Psoas muscle (tissue), 8 donors: ENCODE results near the gene CISTR. TPM values are rescaled to one million over a fixed set of nuclear protein-coding genes. Genes with fewer than 3 reads are reported as not detected.

Experiments used
- ATAC-seq, 4 donors: fragments of 200-7000 bp; cut with Tn5 transposase; one replicate each; pipeline ENCODE4 v1.9.1; 2020; ENCODE audit warnings: moderate library complexity in 3 of 4, mild to moderate bottlenecking in 2 of 4
- DNase-seq, 2 donors: peaks; one replicate each; pipeline ENCODE4 v3.0.0-alpha.2; 2020
- H3K27ac ChIP-seq: fragments of 200-600 bp; one replicate; pipeline ENCODE4 v1.8.0; 2022
- H3K27me3 ChIP-seq, 3 donors: fragments of 200-600 bp in 1 of 3; one replicate each; pipeline versions ENCODE4 v1.6.1 to v1.8.0; 2013 to 2022; ENCODE audit warnings: low read length in 2 of 3, mild to moderate bottlenecking in 2 of 3, moderate library complexity in 1 of 3; ENCODE audit not compliant: insufficient read depth in 3 of 3
- H3K36me3 ChIP-seq, 2 donors: fragments of 200-600 bp in 1 of 2; one replicate each; pipeline versions ENCODE4 v1.6.1 to v1.8.0; 2013 to 2022; ENCODE audit warnings: low read depth in 1 of 2, mild to moderate bottlenecking in 1 of 2, moderate library complexity in 1 of 2; ENCODE audit not compliant: insufficient read depth in 1 of 2
- H3K4me1 ChIP-seq: fragments of 200-600 bp; one replicate; pipeline ENCODE4 v1.8.0; 2022
- H3K4me3 ChIP-seq: fragments of 200-600 bp; one replicate; pipeline ENCODE4 v1.8.0; 2022; ENCODE audit warnings: mild to moderate bottlenecking
- H3K9me3 ChIP-seq: fragments of 200-600 bp; one replicate; pipeline ENCODE4 v1.8.0; 2022
- CTCF ChIP-seq: fragments of 200-600 bp; IDR thresholded peaks from one replicate; pipeline ENCODE4 v1.8.0; 2022; ENCODE audit warnings: antibody characterized with exemption
- WGBS, 3 donors: extraction: QIAGEN DNeasy Blood & Tissue Kit; methylation state at CpG; one replicate each; pipeline versions ENCODE4 v1.1.6 to v1.1.7; 2013; 5-methylcytosine and 5-hydroxymethylcytosine counted together
- intact Hi-C, 2 donors: fragments of 100-400 bp; cut with DNase I; formaldehyde crosslinking; loops; one replicate each; pipeline versions ENCODE4 v1.11.0 to v1.14.2; 2022
- polyA plus RNA-seq, 3 donors: library from polyadenylated mRNA; stranded (reverse); fragments of 200-250 nt; gene quantifications; one replicate each; pipeline ENCODE4 v1.2.3, GENCODE V29; 2013
- total RNA-seq, 4 donors: library from RNA; stranded (reverse); fragmentation: NEBNext Ultra II Directional in 2 of 4; extraction: Animal tissue kit (Norgen Biotek cat#: 25700) in 2 of 4; gene quantifications; one replicate each; pipeline versions ENCODE4 v1.2.1 to v1.2.4, GENCODE V29; 2021 to 2023
- donor health status: healthy with polysubstance abuse.
- donor health status: DM: no; HTN: no; CAD: no; lungs with moderate emphysema.
- donor health status: Bipolar disorder and iron deficiency.
- donor health status: healthy.
- donor health status: DM: yes; HTN: yes; CAD: no.
- donor health status: DM: no; HTN: no; CAD: no.
- donor health status: DM: no; HTN: no; CAD: no.
- donor health status: DM: yes; HTN: yes; CAD: no.

Gene CISTR
- total and polyA plus RNA-seq, 7 donors: not detected

GRCh38 chr12:53733051-53733806 lies 18.6 kb downstream of the CISTR start:
- ATAC-seq (no peak), DNase-seq (no peak)
- H3K9me3 ChIP-seq: no peaks in the 10 kb centered on the region
- no peaks in the 10 kb centered on the region for H3K27me3 ChIP-seq
- no peak overlapping the region for H3K27ac ChIP-seq
- no peak overlapping the region for H3K4me3 ChIP-seq
- no peaks in the 10 kb centered on the region for H3K36me3 ChIP-seq
- 70 to 86% (median 79%) methylated on average over 2 of the region's 2 CpGs for WGBS, 3 donors
- peaks cover 7% of the 10 kb centered on the region for H3K4me1 ChIP-seq
- intact Hi-C loops: no loop called here
- TF ChIP-seq CTCF: no peak

- Histone ChIP-seq H3K27me3 (no peaks in the 10 kb centered on the region), H3K4me3 (no peak overlapping the region), H3K27ac (no peak overlapping the region), H3K36me3 (peaks cover 0 to 8% of the 10 kb centered on the region in 2 donors), H3K4me1 (peaks cover 14% of the 10 kb centered on the region), H3K9me3 (no peaks in the 10 kb centered on the region)
- intact Hi-C loops: no loop called here
- ATAC-seq (no peak), DNase-seq (no peak)
- TF ChIP-seq CTCF: no peak
These were observed 22.1 kb downstream of the CISTR start for GRCh38 chr12:53729644-53730043.

DNA sequence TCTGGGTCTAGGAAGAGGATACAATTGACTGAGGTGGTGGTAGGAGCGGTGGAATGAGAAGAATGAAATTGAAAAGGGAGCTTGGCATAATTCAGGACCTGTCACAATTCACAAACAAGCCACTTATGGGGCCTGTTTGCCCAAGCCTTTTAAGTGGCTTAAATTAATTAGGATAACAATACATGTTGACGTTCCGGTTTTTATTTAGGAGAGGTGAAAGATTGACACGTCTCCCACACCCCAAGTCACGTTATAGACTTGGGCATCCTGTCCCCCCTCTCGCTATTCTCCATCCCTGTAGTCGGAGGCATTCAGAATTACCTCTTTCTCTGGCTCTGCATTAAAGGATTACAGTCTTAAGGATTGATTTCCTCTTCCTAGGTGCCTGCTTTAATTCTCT lies 23.6 kb downstream of the CISTR start:
- 59 to 64% (median 64%) methylated on average over 7 of the region's 7 CpGs for WGBS, 3 donors
- Histone ChIP-seq H3K4me3 (peak overlapping the region; percentile 90), H3K36me3 (peaks cover 8 to 22% of the 10 kb centered on the region in 2 donors), H3K27me3 (no peaks in the 10 kb centered on the region), H3K27ac (peak overlapping the region; percentile 75), H3K4me1 (peaks cover 14% of the 10 kb centered on the region), H3K9me3 (no peaks in the 10 kb centered on the region)
- ATAC-seq: no peak
- DNase-seq: no peak
- intact Hi-C loops: no loop called here
- no peak for TF ChIP-seq CTCF

GRCh38 chr12:53727310-53728041 lies 24.3 kb downstream of the CISTR start, which contains the start of gene CALCOCO1:
Gene CALCOCO1, minus strand, starts transcription at chr12:53727452. Its CDS starts 2,210 bp downstream, at chr12:53725242.
- Histone ChIP-seq H3K4me3 (peak within 1 kb of the TSS; percentile 90), H3K36me3 (peaks cover 8 to 30% of the 10 kb centered on the region in 2 donors), H3K9me3 (no peaks in the 10 kb centered on the region), H3K27ac (peak within 1 kb of the TSS; percentile 95), H3K4me1 (peaks cover 14% of the 10 kb centered on the region), H3K27me3 (no peaks in the 10 kb centered on the region)
- intact Hi-C loops: no loop called here
- peak; percentile 98 for DNase-seq
- WGBS, 3 donors: 0 to 1% (median 0%) methylated on average over 37 to 38 of the region's 38 CpGs
- peak; percentile 97 to 99 (median 98) for ATAC-seq
- TF ChIP-seq CTCF: no peak
